Endothelial cell of umbilical vein (primary cell): ENCODE results near the gene OSBPL5. TPM values are rescaled to one million over a fixed set of nuclear protein-coding genes. Genes with fewer than 3 reads are reported as not detected.

Experiments
- BruUV-seq: library from RNA; stranded (reverse); fragments of 400-500 nt; replicated peaks from 2 replicates; lab custom pipeline; 2021; lab: Mats Ljungman, UMichigan
- CTCF ChIA-PET: fragments of 300-600, 350-600 bp; sonication (Branson Sonifier 250); formaldehyde crosslinking; loops from one replicate; lab custom pipeline; 2021; ENCODE audit warnings: antibody characterized with exemption, inconsistent platforms; lab: Charles Lee
- POLR2A ChIA-PET: fragments of 300-600, 350-600 bp; sonication (Branson Sonifier 250); formaldehyde crosslinking; loops from one replicate; lab custom pipeline; 2021; ENCODE audit warnings: antibody characterized with exemption, inconsistent platforms; lab: Charles Lee
- DNase-seq: peaks from one replicate; pipeline ENCODE4 v3.0.0-alpha.2; 2011; ENCODE audit warnings: low read depth, low spot score
- FAIRE-seq: peaks from 2 replicates; lab custom pipeline; 2011; peaks lifted over from hg19 to GRCh38; lab: Jason Lieb, UNC
- H2AFZ ChIP-seq: 2 replicates; pipeline ENCODE4 v1.6.0; 2012; ENCODE audit warnings: low read depth, low read length, control low read depth, inconsistent platforms
- H3K27ac ChIP-seq: 2 replicates; pipeline ENCODE4 v1.5.1; 2011; ENCODE audit warnings: low read depth, mild to moderate bottlenecking, control low read depth, low read length, moderate library complexity; ENCODE audit not compliant: insufficient read depth
- H3K27me3 ChIP-seq, 2 experiments: 2 replicates each; pipeline versions ENCODE4 v1.6.0 to v1.6.1; 2011; ENCODE audit warnings: low read length in 2 of 2, mixed read lengths in 1 of 2; ENCODE audit not compliant: control insufficient read depth in 2 of 2, insufficient read depth in 2 of 2
- H3K36me3 ChIP-seq, 2 experiments: 2 replicates in 1 of 2; 3 replicates in 1 of 2; pipeline ENCODE4 v1.5.1; 2011; ENCODE audit warnings: low read length in 2 of 2, mild to moderate bottlenecking in 1 of 2, moderate library complexity in 1 of 2; ENCODE audit not compliant: control insufficient read depth in 2 of 2, insufficient read depth in 2 of 2; ENCODE audit errors: extremely low read depth in 1 of 2
- H3K4me1 ChIP-seq: 3 replicates; pipeline ENCODE4 v1.5.1; 2011; ENCODE audit warnings: mild to moderate bottlenecking, low read length; ENCODE audit not compliant: control insufficient read depth, insufficient read depth; ENCODE audit errors: extremely low read depth
- H3K4me2 ChIP-seq: 2 replicates; pipeline ENCODE4 v1.6.1; 2011; ENCODE audit warnings: low read length, control low read depth, mixed read lengths; ENCODE audit not compliant: insufficient read depth
- H3K4me3 ChIP-seq, 3 experiments: fragments of 200-600 bp in 1 of 3; sonication (generic), shearing (Covaris generic) in 1 of 3; replicated peaks in 1 of 3; 2 replicates each; pipeline ENCODE4 v1.5.1; 2011 to 2016; ENCODE audit warnings: control low read depth in 3 of 3, low read length in 3 of 3, mild to moderate bottlenecking in 2 of 3, inconsistent platforms in 1 of 3, low read depth in 1 of 3, moderate library complexity in 1 of 3; ENCODE audit not compliant: insufficient read depth in 1 of 3
- H3K79me2 ChIP-seq: 2 replicates; pipeline ENCODE4 v1.6.0; 2012; ENCODE audit warnings: low read length, inconsistent platforms; ENCODE audit not compliant: control insufficient read depth, insufficient read depth
- H3K9ac ChIP-seq: replicated peaks from 2 replicates; pipeline ENCODE3; 2011; ENCODE audit warnings: low read length, control low read depth; ENCODE audit not compliant: insufficient read depth; ENCODE audit errors: extremely low read depth
- H3K9me1 ChIP-seq: replicated peaks from 3 replicates; pipeline ENCODE4 v1.6.0; 2011; ENCODE audit warnings: mild to moderate bottlenecking, low read length; ENCODE audit not compliant: control insufficient read depth, insufficient read depth; ENCODE audit errors: extremely low read depth
- H3K9me3 ChIP-seq: replicated peaks from 2 replicates; pipeline ENCODE4 v1.5.1; 2012; ENCODE audit warnings: low read length, inconsistent platforms; ENCODE audit not compliant: control insufficient read depth, insufficient read depth
- H4K20me1 ChIP-seq: replicated peaks from 2 replicates; pipeline ENCODE3; 2011; ENCODE audit warnings: mild to moderate bottlenecking, low read length; ENCODE audit not compliant: control insufficient read depth, insufficient read depth; ENCODE audit errors: extremely low read depth
- EZH2 ChIP-seq: IDR thresholded peaks from 2 replicates; pipeline ENCODE4 v1.6.1; 2012; ENCODE audit warnings: borderline replicate concordance, low read depth, mild to moderate bottlenecking, moderate library complexity, low read length, inconsistent platforms; ENCODE audit not compliant: severe bottlenecking
- FOS ChIP-seq: IDR thresholded peaks from 2 replicates; pipeline ENCODE4 v1.6.1; 2011; ENCODE audit warnings: mild to moderate bottlenecking, low read length, moderate library complexity, borderline replicate concordance; ENCODE audit not compliant: insufficient read depth
- GATA2 ChIP-seq: IDR thresholded peaks from 2 replicates; pipeline ENCODE4 v1.7.0; 2011; ENCODE audit warnings: low read depth, mild to moderate bottlenecking, moderate library complexity, mixed read lengths, low read length; ENCODE audit not compliant: insufficient read length, insufficient read depth
- JUN ChIP-seq: IDR thresholded peaks from 2 replicates; pipeline ENCODE4 v1.6.1; 2011; ENCODE audit warnings: borderline replicate concordance, low read depth; ENCODE audit not compliant: insufficient read length, insufficient read depth
- MYC ChIP-seq: IDR thresholded peaks from one replicate; pipeline ENCODE4 v1.6.1; 2011; ENCODE audit warnings: mild to moderate bottlenecking, low read depth, low read length
- POLR2A ChIP-seq: IDR thresholded peaks from 2 replicates; pipeline ENCODE4 v1.6.1; 2012; ENCODE audit warnings: low read depth, mild to moderate bottlenecking, control low read depth, low read length
- POLR2AphosphoS5 ChIP-seq: IDR thresholded peaks from 2 replicates; pipeline ENCODE4 v1.6.1; 2012; ENCODE audit warnings: low read depth, mild to moderate bottlenecking, control low read depth, low read length, moderate library complexity; ENCODE audit not compliant: insufficient read depth
- dilution Hi-C: fragments of 300-500 bp; cut with MboI; formaldehyde crosslinking; loops from one replicate; pipeline ENCODE4 v1.15.0; 2019; ENCODE audit warnings: low sequenced_read_pairs; ENCODE audit not compliant: extremely low pct_ligation_motif_present
- intact Hi-C: fragments of 100-400 bp; cut with micrococcal nuclease; formaldehyde crosslinking; loops from one replicate; pipeline ENCODE4 v1.10.0; 2022
- polyA plus RNA-seq, 4 experiments: library from polyadenylated mRNA; depleted of rRNA in 3 of 4; stranded (reverse) in 3 of 4; unstranded in 1 of 4; fragments of >200 nt; gene quantifications; 2 replicates each; pipeline versions ENCODE4 v1.2.1 to v1.2.3, GENCODE V29; 2011 to 2012; ENCODE audit warnings: missing spikeins in 1 of 4
- total RNA-seq: library from RNA; stranded (reverse); gene quantifications from 2 replicates; pipeline ENCODE4 v1.2.3, GENCODE V29; 2021
- TF ChIP-seq, protein P1 (sequence below), 2 donors: IDR thresholded peaks; 1 replicate in 1 of 2; 2 replicates in 1 of 2; pipeline ENCODE4 v1.5.1; 2011; ENCODE audit warnings: low read length in 2 of 2, mild to moderate bottlenecking in 2 of 2, moderate library complexity in 2 of 2, control low read depth in 1 of 2, inconsistent platforms in 1 of 2, low read depth in 1 of 2; ENCODE audit not compliant: insufficient read depth in 1 of 2; ENCODE audit errors: extremely low read depth in 1 of 2
- TF ChIP-seq, protein P2 (sequence below): IDR thresholded peaks from 2 replicates; pipeline ENCODE4 v1.6.1; 2011; ENCODE audit not compliant: insufficient read depth, insufficient read length

Gene OSBPL5
- total and polyA plus RNA-seq, 2 donors (not counting 3 experiments of a cell fraction or from before 2014, with no cell fraction given), result 8.7 to 37.7 TPM

DNA sequence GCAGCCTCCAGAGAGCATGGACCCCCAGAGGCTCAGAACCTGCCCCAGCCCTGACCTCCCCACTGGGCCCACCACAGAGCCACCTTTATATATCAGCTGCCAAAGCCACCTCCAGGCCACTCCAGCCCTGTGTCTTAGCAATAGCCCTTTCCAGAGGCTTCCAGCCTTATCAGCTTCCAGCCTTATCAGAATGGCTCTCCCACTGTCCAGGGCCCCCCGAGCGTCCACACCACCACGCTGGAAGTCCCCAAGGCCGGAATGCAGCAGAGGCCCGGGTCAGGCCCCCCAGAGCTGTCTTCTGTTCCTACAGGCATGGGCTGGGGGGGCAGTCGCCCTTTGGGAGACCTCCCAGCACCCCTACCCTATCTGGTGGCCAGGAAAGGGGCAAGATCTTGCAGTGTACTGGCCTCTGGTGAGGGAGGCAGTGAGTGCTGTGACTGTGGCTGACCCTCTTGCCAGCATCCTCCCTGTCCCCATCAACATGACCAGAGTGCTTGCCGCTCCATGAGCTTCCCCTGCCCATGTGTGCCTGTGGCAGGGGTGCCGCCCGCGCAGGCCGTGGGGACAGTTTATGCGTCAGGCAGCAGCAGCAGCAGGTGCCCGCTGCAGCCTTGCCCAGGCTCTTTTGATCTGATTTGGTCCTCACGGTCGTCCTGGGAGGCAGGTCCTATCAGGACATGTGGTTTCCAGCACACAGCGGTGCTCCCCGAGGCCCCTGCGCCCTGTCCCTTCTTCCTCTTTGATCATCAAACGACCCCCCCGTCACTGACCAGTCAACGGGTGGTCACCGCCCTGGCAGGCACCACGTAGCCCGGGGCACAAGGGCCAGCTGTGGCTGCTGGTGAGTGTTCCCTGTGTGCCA lies 15.9 kb downstream of the OSBPL5 start:
- POLR2A ChIA-PET, result no interaction called here
- dilution Hi-C loops (no loop called here), intact Hi-C loops (no loop called here)
- no peak overlapping the region for H3K9ac ChIP-seq
- no peak overlapping the region for H3K4me3 ChIP-seq
- no peaks in the 10 kb centered on the region for H3K9me3 ChIP-seq
- no peaks in the 10 kb centered on the region for H3K9me1 ChIP-seq
- H2AFZ ChIP-seq, result no peak overlapping the region
- H3K36me3 ChIP-seq, result no peaks in the 10 kb centered on the region
- no TSS peak for BruUV-seq
- FAIRE-seq (no peak), DNase-seq (no peak)
- CTCF ChIA-PET, result no interaction called here
- peaks cover 2% of the 10 kb centered on the region for H3K79me2 ChIP-seq
- H3K27ac ChIP-seq, result no peak overlapping the region
- H4K20me1 ChIP-seq, result no peaks in the 10 kb centered on the region
- no peak for TF ChIP-seq JUN
- TF ChIP-seq, protein P1, sequence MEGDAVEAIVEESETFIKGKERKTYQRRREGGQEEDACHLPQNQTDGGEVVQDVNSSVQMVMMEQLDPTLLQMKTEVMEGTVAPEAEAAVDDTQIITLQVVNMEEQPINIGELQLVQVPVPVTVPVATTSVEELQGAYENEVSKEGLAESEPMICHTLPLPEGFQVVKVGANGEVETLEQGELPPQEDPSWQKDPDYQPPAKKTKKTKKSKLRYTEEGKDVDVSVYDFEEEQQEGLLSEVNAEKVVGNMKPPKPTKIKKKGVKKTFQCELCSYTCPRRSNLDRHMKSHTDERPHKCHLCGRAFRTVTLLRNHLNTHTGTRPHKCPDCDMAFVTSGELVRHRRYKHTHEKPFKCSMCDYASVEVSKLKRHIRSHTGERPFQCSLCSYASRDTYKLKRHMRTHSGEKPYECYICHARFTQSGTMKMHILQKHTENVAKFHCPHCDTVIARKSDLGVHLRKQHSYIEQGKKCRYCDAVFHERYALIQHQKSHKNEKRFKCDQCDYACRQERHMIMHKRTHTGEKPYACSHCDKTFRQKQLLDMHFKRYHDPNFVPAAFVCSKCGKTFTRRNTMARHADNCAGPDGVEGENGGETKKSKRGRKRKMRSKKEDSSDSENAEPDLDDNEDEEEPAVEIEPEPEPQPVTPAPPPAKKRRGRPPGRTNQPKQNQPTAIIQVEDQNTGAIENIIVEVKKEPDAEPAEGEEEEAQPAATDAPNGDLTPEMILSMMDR (IDR thresholded peaks at IDR 0.05; ENCODE audit: extremely low read depth in 1 of 2, insufficient read depth in 1 of 2, low read depth in 1 of 2, low read length in 2 of 2), result no peak
- TF ChIP-seq MYC, result no peak
- TF ChIP-seq EZH2, result no peak
- TF ChIP-seq POLR2AphosphoS5, result no peak
- TF ChIP-seq, protein P2, sequence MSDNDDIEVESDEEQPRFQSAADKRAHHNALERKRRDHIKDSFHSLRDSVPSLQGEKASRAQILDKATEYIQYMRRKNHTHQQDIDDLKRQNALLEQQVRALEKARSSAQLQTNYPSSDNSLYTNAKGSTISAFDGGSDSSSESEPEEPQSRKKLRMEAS, result no peak
- TF ChIP-seq FOS, result no peak
- no peak for TF ChIP-seq GATA2
- no peak for TF ChIP-seq POLR2A
- no peak overlapping the region for H3K4me2 ChIP-seq
- H3K27me3 ChIP-seq, result no peaks in the 10 kb centered on the region
- no peaks in the 10 kb centered on the region for H3K4me1 ChIP-seq
